Kidney (tissue), 14 donors: ENCODE measurements around the gene REC8. TPM values are rescaled to one million over a fixed set of nuclear protein-coding genes. Genes with fewer than 3 reads are reported as not detected.

ENCODE experiments used
- DNase-seq, 5 donors: peaks; one replicate each; pipeline ENCODE4 v3.0.0-alpha.2; 2013 to 2020
- FAIRE-seq: peaks from 2 replicates; lab custom pipeline; 2012; peaks lifted over from hg19 to GRCh38; lab: Jason Lieb, UNC
- H3K27ac ChIP-seq, 2 donors: one replicate each; pipeline ENCODE4 v1.7.0; 2013; ENCODE audit warnings: low read depth in 2 of 2, low read length in 2 of 2, inconsistent platforms in 1 of 2
- H3K27me3 ChIP-seq: one replicate; pipeline ENCODE4 v1.7.1; 2013; ENCODE audit warnings: low read length, inconsistent platforms; ENCODE audit not compliant: control insufficient read depth, insufficient read depth
- H3K36me3 ChIP-seq, 3 donors: one replicate each; pipeline versions ENCODE4 v1.7.0 to v1.7.1; 2013; ENCODE audit warnings: low read length in 3 of 3, control low read depth in 1 of 3, inconsistent platforms in 1 of 3; ENCODE audit not compliant: insufficient read depth in 3 of 3, control insufficient read depth in 2 of 3
- H3K4me1 ChIP-seq, 3 donors: one replicate each; pipeline versions ENCODE4 v1.7.0 to v1.7.1; 2013; ENCODE audit warnings: low read length in 3 of 3, inconsistent platforms in 1 of 3, low read depth in 1 of 3; ENCODE audit not compliant: control insufficient read depth in 2 of 3, insufficient read depth in 2 of 3
- H3K4me3 ChIP-seq, 3 donors: one replicate each; pipeline versions ENCODE4 v1.7.0 to v1.8.1; 2013; ENCODE audit warnings: low read length in 3 of 3, control low read depth in 1 of 3, inconsistent platforms in 1 of 3
- H3K9ac ChIP-seq, 3 donors: one replicate each; pipeline versions ENCODE4 v1.7.0 to v1.7.1; 2013; ENCODE audit warnings: low read length in 3 of 3, control low read depth in 1 of 3, inconsistent platforms in 1 of 3
- H3K9me3 ChIP-seq, 3 donors: one replicate each; pipeline versions ENCODE4 v1.7.0 to v1.7.1; 2013; ENCODE audit warnings: low read length in 3 of 3, control low read depth in 1 of 3, inconsistent platforms in 1 of 3; ENCODE audit not compliant: control insufficient read depth in 2 of 3, insufficient read depth in 1 of 3
- intact Hi-C: fragments of 100-400 bp; cut with DNase I; formaldehyde crosslinking; loops from one replicate; pipeline ENCODE4 v1.11.1; 2022
- polyA plus RNA-seq: library from polyadenylated mRNA; stranded (reverse); fragments of 350-450 nt; fragmentation: Illumina TruSeq; extraction: RNeasy Lipid Tissue Mini Kit (QIAGEN cat#74804); gene quantifications from one replicate; pipeline ENCODE4 v1.2.3, GENCODE V29; 2014; ENCODE audit warnings: low read depth, low replicate concordance; ENCODE audit not compliant: insufficient read depth
- total RNA-seq: library from RNA; stranded (reverse); fragmentation: NEBNext Ultra II Directional; extraction: Animal tissue kit (Norgen Biotek cat#: 25700); gene quantifications from one replicate; pipeline ENCODE4 v1.2.1, GENCODE V29; 2021
- TF ChIP-seq, protein P1 (sequence below): IDR thresholded peaks from 3 replicates; pipeline ENCODE4 v1.5.1; 2012; ENCODE audit warnings: mild to moderate bottlenecking, moderate library complexity, borderline replicate concordance; ENCODE audit not compliant: insufficient read depth; ENCODE audit errors: extremely low read depth
- donor health status: control.
- donor health status: control.
- donor health status: control.
- donor health status: control.
- donor health status: control.
- donor health status: DM: yes; HTN: yes; CAD: no.
- donor health status: Normal renal cell carcinoma (clear cell type).

REC8 gene
- total and polyA plus RNA-seq, 2 donors from 2014 or later: 39.9 to 51.4 TPM

DNA sequence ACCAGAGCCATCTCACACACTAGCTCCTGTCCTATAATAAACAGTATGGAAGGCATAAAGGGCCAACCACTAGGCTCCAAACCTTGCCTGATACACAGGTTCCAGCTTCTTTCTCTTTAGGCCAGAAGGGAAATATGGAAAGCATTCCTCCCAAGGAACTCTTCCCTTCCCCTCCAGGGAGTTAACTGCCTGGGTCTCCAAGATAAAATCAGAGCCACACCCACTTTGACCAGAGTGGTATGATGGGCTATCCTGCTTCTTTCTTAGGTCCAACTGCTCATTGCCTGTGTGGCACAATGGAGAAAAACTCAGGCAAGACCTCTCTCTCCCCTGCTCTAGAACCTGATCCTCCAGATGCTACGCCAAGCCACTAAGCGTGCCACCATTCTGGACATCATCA lies 35.7 kb downstream of the REC8 start:
- FAIRE-seq: no peak
- H3K36me3 ChIP-seq: peaks cover 7 to 47% (median 36%) of the 10 kb centered on the region in 3 donors
- no peak overlapping the region for H3K27ac ChIP-seq
- no peak overlapping the region for H3K4me3 ChIP-seq
- intact Hi-C loops: no loop called here
- DNase-seq: no peak
- TF ChIP-seq, protein P1, sequence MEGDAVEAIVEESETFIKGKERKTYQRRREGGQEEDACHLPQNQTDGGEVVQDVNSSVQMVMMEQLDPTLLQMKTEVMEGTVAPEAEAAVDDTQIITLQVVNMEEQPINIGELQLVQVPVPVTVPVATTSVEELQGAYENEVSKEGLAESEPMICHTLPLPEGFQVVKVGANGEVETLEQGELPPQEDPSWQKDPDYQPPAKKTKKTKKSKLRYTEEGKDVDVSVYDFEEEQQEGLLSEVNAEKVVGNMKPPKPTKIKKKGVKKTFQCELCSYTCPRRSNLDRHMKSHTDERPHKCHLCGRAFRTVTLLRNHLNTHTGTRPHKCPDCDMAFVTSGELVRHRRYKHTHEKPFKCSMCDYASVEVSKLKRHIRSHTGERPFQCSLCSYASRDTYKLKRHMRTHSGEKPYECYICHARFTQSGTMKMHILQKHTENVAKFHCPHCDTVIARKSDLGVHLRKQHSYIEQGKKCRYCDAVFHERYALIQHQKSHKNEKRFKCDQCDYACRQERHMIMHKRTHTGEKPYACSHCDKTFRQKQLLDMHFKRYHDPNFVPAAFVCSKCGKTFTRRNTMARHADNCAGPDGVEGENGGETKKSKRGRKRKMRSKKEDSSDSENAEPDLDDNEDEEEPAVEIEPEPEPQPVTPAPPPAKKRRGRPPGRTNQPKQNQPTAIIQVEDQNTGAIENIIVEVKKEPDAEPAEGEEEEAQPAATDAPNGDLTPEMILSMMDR: no peak
- H3K9me3 ChIP-seq: no peaks in the 10 kb centered on the region
- H3K9ac ChIP-seq: no peak overlapping the region
- H3K27me3 ChIP-seq: no peaks in the 10 kb centered on the region
- peaks cover 0 to 3% (median 0%) of the 10 kb centered on the region in 3 donors for H3K4me1 ChIP-seq

DNA sequence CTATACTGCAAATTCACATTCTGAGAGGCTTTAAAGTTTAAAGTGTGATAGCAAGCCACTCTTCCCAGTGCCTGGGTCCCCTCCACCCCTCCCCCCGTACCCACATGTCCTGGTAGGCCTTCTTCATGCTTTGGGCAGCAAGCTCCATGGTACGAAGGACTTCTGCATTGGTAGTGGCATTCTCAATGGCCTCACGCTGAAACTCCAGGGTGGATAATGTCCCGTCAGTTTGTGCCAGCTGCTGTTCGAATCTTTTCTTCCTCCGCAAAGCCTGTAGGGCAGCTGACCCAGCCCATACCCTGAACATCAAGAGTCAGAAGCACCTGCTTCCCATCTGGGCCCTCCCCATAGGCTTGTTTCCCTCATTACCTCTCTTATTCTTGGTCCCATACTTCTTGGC lies 39.4 kb downstream of the REC8 start:
- TF ChIP-seq, protein P1: no peak
- H3K27me3 ChIP-seq: no peaks in the 10 kb centered on the region
- DNase-seq: no peak
- intact Hi-C loops: no loop called here
- no peak overlapping the region for H3K27ac ChIP-seq
- H3K36me3 ChIP-seq: peaks cover 7 to 36% (median 23%) of the 10 kb centered on the region in 3 donors
- no peak overlapping the region for H3K9ac ChIP-seq
- FAIRE-seq: no peak
- H3K4me1 ChIP-seq: peaks cover 3 to 11% (median 3%) of the 10 kb centered on the region in 3 donors
- no peak overlapping the region for H3K4me3 ChIP-seq
- H3K9me3 ChIP-seq: no peaks in the 10 kb centered on the region

DNA sequence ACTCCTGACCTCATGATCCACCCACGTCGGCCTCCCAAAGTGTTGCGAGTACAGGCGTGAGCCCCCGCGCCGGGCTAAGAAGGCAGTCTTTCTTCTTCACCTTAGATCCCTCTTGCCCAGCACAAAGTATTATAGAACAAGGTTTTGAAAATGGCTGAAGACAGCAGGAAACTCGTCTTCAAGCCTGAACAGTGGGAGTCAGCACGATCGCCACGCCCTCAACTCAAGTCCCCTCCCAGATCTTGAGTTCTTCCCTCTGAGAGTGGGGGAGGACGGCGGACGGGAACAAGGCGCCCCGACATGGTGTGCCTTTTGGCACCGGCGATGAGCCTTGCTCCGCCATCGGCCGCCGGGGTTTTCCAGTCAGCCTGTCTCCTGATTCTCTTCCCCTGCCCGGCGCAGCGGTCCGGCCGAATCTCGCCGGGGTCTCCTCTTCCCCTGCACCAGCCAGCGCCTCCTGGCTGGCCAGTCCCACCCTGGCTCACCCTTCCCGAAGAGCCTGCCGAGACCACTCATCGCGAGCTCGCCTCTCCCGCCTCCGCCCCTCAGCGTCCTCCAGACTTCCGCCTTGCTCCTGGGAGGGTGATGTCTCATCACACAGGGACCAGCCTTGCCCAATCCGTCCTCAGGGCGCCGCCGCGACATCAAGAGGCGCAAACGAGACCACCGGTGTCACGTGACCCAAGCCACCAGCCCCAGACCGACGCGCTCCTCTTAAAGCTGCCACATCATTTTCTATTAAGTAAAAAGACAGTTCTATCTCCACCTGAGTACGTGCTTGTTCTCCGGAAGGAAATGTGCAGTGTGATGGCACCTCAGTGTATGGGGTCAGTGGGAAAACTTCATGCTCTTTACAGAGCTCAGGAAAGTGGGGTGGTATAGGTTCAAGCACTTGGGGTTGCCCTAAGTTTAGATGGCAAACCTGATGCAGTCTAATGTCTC lies 41.3 kb downstream of the REC8 start, which contains the start of gene CHMP4A:
CHMP4A (minus strand) TSS at position 565 of the 942 bp plus-strand sequence; CDS start at position 516, 49 bp downstream.
- peak; percentile 98 to 99 (median 99) for DNase-seq
- Histone ChIP-seq H3K36me3 (peaks cover 2 to 24% (median 14%) of the 10 kb centered on the region in 3 donors), H3K27ac (peak within 1 kb of the TSS; percentile 91 to 92), H3K9me3 (no peaks in the 10 kb centered on the region), H3K9ac (peak within 1 kb of the TSS; percentile 75 to 93 (median 78)), H3K4me1 (peaks cover 3 to 11% (median 3%) of the 10 kb centered on the region in 3 donors), H3K27me3 (no peaks in the 10 kb centered on the region), H3K4me3 (peak within 1 kb of the TSS; percentile 67 to 83 (median 83))
- TF ChIP-seq, protein P1: no peak
- no peak for FAIRE-seq
- intact Hi-C loops: no loop called here
